IMR-90 (cell line): ENCODE results near the gene SOS1. TPM values are rescaled to one million over a fixed set of nuclear protein-coding genes. Genes with fewer than 3 reads are reported as not detected.

Source experiments
- ATAC-seq: fragments of 200-7000 bp; cut with Tn5 transposase; 2 replicates; pipeline ENCODE4 v1.9.1; 2020; ENCODE audit warnings: low read depth, mild to moderate bottlenecking, moderate library complexity
- BruUV-seq: library from RNA; stranded (reverse); fragments of 400-500 nt; replicated peaks from 2 replicates; lab custom pipeline; 2021; lab: Mats Ljungman, UMichigan
- CTCF ChIA-PET: fragments of 300-600 bp; formaldehyde crosslinking; extraction: SDS; loops from one replicate; lab custom pipeline; 2021; ENCODE audit warnings: antibody characterized with exemption; lab: Yijun Ruan, JAX
- POLR2A ChIA-PET: fragments of 300-600 bp; sonication (Branson Sonifier 250); formaldehyde crosslinking; loops from one replicate; lab custom pipeline; 2022; ENCODE audit warnings: antibody characterized with exemption; ENCODE audit not compliant: unreplicated experiment; lab: Charles Lee
- DNase-seq: peaks from one replicate; pipeline ENCODE4 v3.0.0; 2013
- H2AFZ ChIP-seq: replicated peaks from 2 replicates; pipeline ENCODE3; 2013; ENCODE audit warnings: low read length, mild to moderate bottlenecking; ENCODE audit not compliant: poor library complexity
- H2AK5ac ChIP-seq: 2 replicates; pipeline ENCODE4 v1.6.1; 2013; ENCODE audit warnings: low read depth, low read length, inconsistent platforms
- H2AK9ac ChIP-seq: replicated peaks from 2 replicates; pipeline ENCODE3; 2013; ENCODE audit warnings: mild to moderate bottlenecking, low read depth, low read length, moderate library complexity; ENCODE audit not compliant: poor library complexity
- H2BK120ac ChIP-seq: 2 replicates; pipeline ENCODE4 v1.6.1; 2013; ENCODE audit warnings: low read depth, low read length, inconsistent platforms
- H2BK15ac ChIP-seq: 3 replicates; pipeline ENCODE4 v1.6.1; 2013; ENCODE audit warnings: low read depth, low read length, inconsistent platforms
- H2BK20ac ChIP-seq: 2 replicates; pipeline ENCODE4 v1.6.1; 2013; ENCODE audit warnings: low read depth, mild to moderate bottlenecking, inconsistent platforms, low read length, moderate library complexity
- H2BK5ac ChIP-seq: 2 replicates; pipeline ENCODE4 v1.6.1; 2013; ENCODE audit warnings: mild to moderate bottlenecking, low read depth, low read length, inconsistent platforms; ENCODE audit not compliant: poor library complexity, severe bottlenecking
- H3K14ac ChIP-seq: replicated peaks from 2 replicates; pipeline ENCODE4 v1.6.1; 2013; ENCODE audit warnings: low read depth, low read length, inconsistent platforms
- H3K18ac ChIP-seq: 2 replicates; pipeline ENCODE4 v1.6.1; 2013; ENCODE audit warnings: low read depth, low read length, control low read depth
- H3K23ac ChIP-seq: 2 replicates; pipeline ENCODE4 v1.6.1; 2013; ENCODE audit warnings: low read depth, low read length, inconsistent platforms
- H3K27ac ChIP-seq: 2 replicates; pipeline ENCODE4 v1.5.1; 2013; ENCODE audit warnings: mild to moderate bottlenecking, control low read depth, low read length; ENCODE audit not compliant: insufficient read depth
- H3K27me3 ChIP-seq: 2 replicates; pipeline ENCODE4 v1.6.1; 2013; ENCODE audit warnings: low read length; ENCODE audit not compliant: control insufficient read depth, insufficient read depth
- H3K36me3 ChIP-seq: 2 replicates; pipeline ENCODE4 v1.6.1; 2013; ENCODE audit warnings: low read length, mixed read lengths; ENCODE audit not compliant: control insufficient read depth, insufficient read depth
- H3K4ac ChIP-seq: 2 replicates; pipeline ENCODE4 v1.6.1; 2013; ENCODE audit warnings: low read depth, low read length, inconsistent platforms
- H3K4me1 ChIP-seq: 2 replicates; pipeline ENCODE4 v1.6.1; 2013; ENCODE audit warnings: low read length, mixed read lengths; ENCODE audit not compliant: control insufficient read depth, insufficient read depth
- H3K4me2 ChIP-seq: 2 replicates; pipeline ENCODE4 v1.6.1; 2013; ENCODE audit warnings: low read depth, mild to moderate bottlenecking, control low read depth, low read length, moderate library complexity
- H3K4me3 ChIP-seq: 2 replicates; pipeline ENCODE4 v1.5.1; 2013; ENCODE audit warnings: low read depth, mild to moderate bottlenecking, control low read depth, low read length, moderate library complexity; ENCODE audit not compliant: insufficient read depth
- H3K56ac ChIP-seq: 2 replicates; pipeline ENCODE4 v1.6.1; 2013; ENCODE audit warnings: low read length, inconsistent platforms; ENCODE audit not compliant: insufficient read depth; ENCODE audit errors: extremely low read depth
- H3K79me1 ChIP-seq, 2 experiments: 2 replicates each; pipeline ENCODE4 v1.6.1; 2013; ENCODE audit warnings: low read length in 2 of 2, inconsistent platforms in 1 of 2, low read depth in 1 of 2
- H3K9ac ChIP-seq: 2 replicates; pipeline ENCODE4 v1.6.1; 2013; ENCODE audit warnings: low read depth, low read length, control low read depth
- H3K9me1 ChIP-seq: 2 replicates; pipeline ENCODE4 v1.6.1; 2013; ENCODE audit warnings: low read length, inconsistent platforms; ENCODE audit not compliant: insufficient read depth
- H3K9me3 ChIP-seq: 2 replicates; pipeline ENCODE4 v1.6.1; 2013; ENCODE audit warnings: low read length; ENCODE audit not compliant: control insufficient read depth, insufficient read depth
- H4K20me1 ChIP-seq: 2 replicates; pipeline ENCODE4 v1.6.1; 2013; ENCODE audit warnings: low read length, inconsistent platforms; ENCODE audit not compliant: insufficient read depth
- H4K5ac ChIP-seq: 2 replicates; pipeline ENCODE4 v1.6.1; 2013; ENCODE audit warnings: mild to moderate bottlenecking, low read depth, low read length, control low read depth
- H4K8ac ChIP-seq, 2 experiments: 2 replicates each; pipeline ENCODE4 v1.6.1; 2013; ENCODE audit warnings: low read depth in 2 of 2, low read length in 2 of 2, control low read depth in 1 of 2, inconsistent platforms in 1 of 2
- H4K91ac ChIP-seq: 2 replicates; pipeline ENCODE4 v1.6.1; 2013; ENCODE audit warnings: low read depth, low read length, inconsistent platforms; ENCODE audit not compliant: insufficient read depth
- FOS ChIP-seq: fragments of 150-350 bp; IDR thresholded peaks from 2 replicates; pipeline ENCODE4 v1.6.1; 2016; ENCODE audit warnings: low read depth, low read length
- MAFK ChIP-seq: IDR thresholded peaks from 2 replicates; pipeline ENCODE4 v1.6.1; 2012; ENCODE audit warnings: low read depth, low read length, improper control_type of control experiment
- MXI1 ChIP-seq: IDR thresholded peaks from 2 replicates; pipeline ENCODE4 v1.6.1; 2012; ENCODE audit warnings: low read depth, mild to moderate bottlenecking, low read length, moderate library complexity, borderline replicate concordance
- RAD21 ChIP-seq: IDR thresholded peaks from 2 replicates; pipeline ENCODE4 v1.6.1; 2012; ENCODE audit warnings: low read length, improper control_type of control experiment
- RCOR1 ChIP-seq: IDR thresholded peaks from 2 replicates; pipeline ENCODE4 v1.6.1; 2012; ENCODE audit warnings: mild to moderate bottlenecking, low read length, improper control_type of control experiment; ENCODE audit not compliant: insufficient replicate concordance
- RFX5 ChIP-seq: IDR thresholded peaks from 2 replicates; pipeline ENCODE4 v1.8.0; 2012; ENCODE audit warnings: low read depth, mild to moderate bottlenecking, low read length, moderate library complexity
- WGBS, 2 experiments: methylation state at CpG; one replicate each; pipeline versions ENCODE4 v1.1.5 to v1.1.7; 2013; ENCODE audit warnings: missing lambda C conversion rate in 2 of 2; ENCODE audit not compliant: insufficient read length in 1 of 2; ENCODE audit errors: extremely low coverage in 2 of 2; 5-methylcytosine and 5-hydroxymethylcytosine counted together
- dilution Hi-C: fragments of 300-500 bp; cut with HindIII; formaldehyde crosslinking; loops from one replicate; pipeline ENCODE4 v1.14.3; 2018; ENCODE audit warnings: low sequenced_read_pairs; ENCODE audit not compliant: unreplicated experiment
- in situ Hi-C: fragments of 300-500 bp; cut with MboI; formaldehyde crosslinking; loops from 3 replicates; pipeline ENCODE4 v1.14.3; 2019; ENCODE audit warnings: low sequenced_read_pairs, inconsistent platforms, mixed read lengths
- intact Hi-C: fragments of 100-400 bp; cut with micrococcal nuclease; formaldehyde crosslinking; loops from 2 replicates; pipeline ENCODE4 v1.10.0; 2022
- polyA plus RNA-seq, 3 experiments: library from polyadenylated mRNA; depleted of rRNA; stranded (reverse); fragments of >200 nt; gene quantifications; 2 replicates each; pipeline ENCODE4 v1.2.3, GENCODE V29; 2012; ENCODE audit warnings: low replicate concordance in 1 of 3
- total RNA-seq: library from RNA; depleted of rRNA; stranded (reverse); fragments of >200 nt; gene quantifications from 2 replicates; pipeline ENCODE4 v1.2.3, GENCODE V29; 2012

Gene SOS1
- total and polyA plus RNA-seq, 2 of the 4 experiments (the other 2 are of a cell fraction), result 8.2 to 11.2 TPM

GRCh38 chr2:38991899-38992298 is 129.0 kb downstream of the SOS1 start:
- no peak overlapping the region for H3K9ac ChIP-seq
- H4K5ac ChIP-seq, result no peak overlapping the region
- intact Hi-C loops, result loop anchor here (10.0 kb wide), 1 partner anchor 117 kb away; the partner anchor contains the start of genes DHX57 and MORN2
- no peaks in the 10 kb centered on the region for H3K9me3 ChIP-seq
- H3K27ac ChIP-seq, result no peak overlapping the region
- dilution Hi-C loops, result no loop called here
- peaks cover 0 to 4% of the 10 kb centered on the region in 2 experiments; a peak in 1 of 4 replicates for H3K79me1 ChIP-seq
- BruUV-seq, result no TSS peak
- H2AK5ac ChIP-seq, result no peak overlapping the region
- H3K4me1 ChIP-seq, result no peaks in the 10 kb centered on the region
- no peak overlapping the region for H2BK15ac ChIP-seq
- H2AK9ac ChIP-seq, result no peak overlapping the region
- H3K23ac ChIP-seq, result no peak overlapping the region
- TF ChIP-seq MXI1 (no peak), RCOR1 (no peak), FOS (no peak), RFX5 (no peak), RAD21 (no peak), MAFK (no peak)
- WGBS, 2 experiments, result 100% methylated on average over 1 of the region's 2 CpGs; no CpG with 5 or more reads in 1 of the 2 experiments
- no peak overlapping the region for H3K4ac ChIP-seq
- no peaks in the 10 kb centered on the region for H3K27me3 ChIP-seq
- ChIA-PET POLR2A (no interaction called here), CTCF (interaction anchor here (0.6 kb wide), 1 partner anchor 121 kb away, joined by 3 read pairs; no protein-coding TSS in a partner anchor)
- ATAC-seq (no peak), DNase-seq (no peak)
- H3K36me3 ChIP-seq, result peaks cover 17% of the 10 kb centered on the region
- no peak overlapping the region for H2AFZ ChIP-seq
- no peaks in the 10 kb centered on the region for H4K20me1 ChIP-seq
- no peak overlapping the region for H3K4me3 ChIP-seq
- H3K9me1 ChIP-seq, result no peaks in the 10 kb centered on the region; the same call in 1 of the 2 replicates
- no peak overlapping the region for H3K56ac ChIP-seq
- H3K18ac ChIP-seq, result no peak overlapping the region
- no peak overlapping the region for H3K14ac ChIP-seq
- in situ Hi-C loops, result no loop called here
- no peak overlapping the region for H2BK120ac ChIP-seq
- H2BK20ac ChIP-seq, result no peak overlapping the region
- H4K8ac ChIP-seq, result no peak overlapping the region
- no peak overlapping the region for H3K4me2 ChIP-seq
- H2BK5ac ChIP-seq, result no peak overlapping the region
- H4K91ac ChIP-seq, result no peak overlapping the region
